Measurements from ENCODE around the gene PTPRF. TPM values are rescaled to one million over a fixed set of nuclear protein-coding genes. Genes with fewer than 3 reads are reported as not detected.
A peak's percentile ranks its signal among the peaks of the same experiment; 100 is the strongest.
"Not testable (repeated sequence)": the region's sequence is repeated elsewhere in the genome, so short reads cannot be mapped to it uniquely, and the experiment has no call there.

Gene PTPRF
- total RNA-seq, 4 donors from 2014 or later = 33.8 to 84.2 (median 53.7) TPM

- Histone ChIP-seq H3K4me3 (no peak overlapping the region), H3K27ac (replicated peaks in 1 of 4) (peak overlapping the region in 3 of 4 donors; percentile 75 to 86 (median 77))
Measured at GRCh38 chr1:43548285-43549271, 17.9 kb downstream of the PTPRF start.

GRCh38 chr1:43549394-43549793 is 18.7 kb downstream of the PTPRF start:
- H3K9me3 ChIP-seq; intact Hi-C loops (cut with DNase I); H3K4me3 ChIP-seq; H3K27me3 ChIP-seq; DNase-seq (ENCODE audit: extremely low spot score): not testable (repeated sequence)
- Histone ChIP-seq H3K36me3 (peaks cover 0 to 25% (median 7%) of the 10 kb centered on the region in 4 donors), H3K4me1 (peaks cover 15 to 83% (median 72%) of the 10 kb centered on the region in 4 donors), H3K27ac (replicated peaks in 1 of 4) (peak overlapping the region; percentile 75 to 86 (median 80))
- WGBS = 91% methylated on average over 5 of the region's 5 CpGs

More at GRCh38 chr1:43548285-43549271, 17.9 kb downstream of the PTPRF start:
- Histone ChIP-seq H3K9me3 (no peaks in the 10 kb centered on the region), H3K4me1 (peaks cover 15 to 87% (median 75%) of the 10 kb centered on the region in 4 donors), H3K27me3 (no peaks in the 10 kb centered on the region), H3K36me3 (peaks cover 0 to 20% (median 3%) of the 10 kb centered on the region in 4 donors)
- 90% methylated on average over 10 of the region's 18 CpGs for WGBS
- intact Hi-C loops (cut with DNase I) = no loop called here
- no peak for DNase-seq (ENCODE audit: extremely low spot score)
- no peak for TF ChIP-seq EP300 (IDR thresholded peaks at IDR 0.05)
- TF ChIP-seq POLR2A (IDR thresholded peaks at IDR 0.05; ENCODE audit: low read depth) = no peak
- no peak for TF ChIP-seq CTCF (IDR thresholded peaks at IDR 0.05)
- TF ChIP-seq POLR2AphosphoS5 (IDR thresholded peaks at IDR 0.05) = no peak

GRCh38 chr1:43549921-43550597 is 19.4 kb downstream of the PTPRF start:
- Histone ChIP-seq H3K36me3 (peaks cover 0 to 31% (median 8%) of the 10 kb centered on the region in 4 donors), H3K9me3 (no peaks in the 10 kb centered on the region), H3K4me3 (peak overlapping the region; percentile 38 to 52 (median 48)), H3K27me3 (no peaks in the 10 kb centered on the region), H3K4me1 (peaks cover 15 to 76% (median 66%) of the 10 kb centered on the region in 4 donors), H3K27ac (replicated peaks in 1 of 4) (peak overlapping the region; percentile 75 to 86 (median 80))
- intact Hi-C loops (cut with DNase I) = no loop called here
- WGBS = 23% methylated on average over 16 of the region's 30 CpGs
- DNase-seq (ENCODE audit: extremely low spot score) = no peak
- TF ChIP-seq POLR2A (IDR thresholded peaks at IDR 0.05; ENCODE audit: low read depth) (no peak), CTCF (IDR thresholded peaks at IDR 0.05) (no peak), POLR2AphosphoS5 (IDR thresholded peaks at IDR 0.05) (no peak), EP300 (IDR thresholded peaks at IDR 0.05) (no peak)

DNA sequence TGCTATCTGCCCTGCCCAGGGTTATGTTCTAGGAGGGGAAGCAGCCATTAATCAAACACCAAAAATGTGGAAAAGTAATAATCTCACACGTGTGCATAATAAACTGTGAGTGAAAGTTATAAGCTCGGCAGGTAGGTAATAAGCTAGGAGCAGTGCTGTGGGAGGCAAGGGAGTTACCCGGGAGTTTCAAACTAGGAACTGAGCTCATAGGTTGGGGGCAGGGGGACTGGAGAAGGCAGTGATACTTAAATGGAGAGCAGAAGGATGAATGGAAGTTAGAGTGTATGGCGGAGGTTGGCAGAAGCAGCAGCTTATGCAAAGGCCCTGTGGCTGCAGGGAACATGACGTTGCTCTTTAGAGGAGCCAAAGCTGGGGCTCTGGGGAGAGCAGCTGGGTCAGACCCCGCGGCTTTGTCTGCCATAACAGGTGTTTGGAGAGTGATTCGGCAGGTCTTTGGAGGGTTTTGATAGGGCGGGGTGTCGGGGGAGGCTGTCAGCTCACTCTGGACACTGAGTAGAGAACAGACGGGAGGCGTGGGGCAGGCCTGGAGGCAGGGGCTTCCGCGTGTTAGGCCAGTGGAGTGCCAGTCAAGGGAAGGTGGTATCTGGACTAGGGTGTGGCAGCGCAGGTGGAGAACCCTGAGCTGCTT is 20.0 kb downstream of the PTPRF start:
- Histone ChIP-seq H3K27ac (replicated peaks in 1 of 4) (peak overlapping the region; percentile 75 to 86 (median 80)), H3K9me3 (no peaks in the 10 kb centered on the region)
- no peak for TF ChIP-seq EP300 (IDR thresholded peaks at IDR 0.05)
- no peak for TF ChIP-seq POLR2AphosphoS5 (IDR thresholded peaks at IDR 0.05)
- TF ChIP-seq CTCF (IDR thresholded peaks at IDR 0.05) = no peak
- no peak for TF ChIP-seq POLR2A (IDR thresholded peaks at IDR 0.05; ENCODE audit: low read depth)

More for the DNA sequence above, 20.0 kb downstream of the PTPRF start:
- intact Hi-C loops (cut with DNase I) = no loop called here
- H3K27me3 ChIP-seq = no peaks in the 10 kb centered on the region
- H3K4me3 ChIP-seq = peak overlapping the region; percentile 38 to 52 (median 48)
- peaks cover 15 to 70% (median 60%) of the 10 kb centered on the region in 4 donors for H3K4me1 ChIP-seq
- WGBS = 84% methylated on average over 15 of the region's 15 CpGs
- DNase-seq (ENCODE audit: extremely low spot score) = no peak
- H3K36me3 ChIP-seq = peaks cover 0 to 30% (median 8%) of the 10 kb centered on the region in 4 donors
